ENCODE data around the gene OR52L1.

DNA sequence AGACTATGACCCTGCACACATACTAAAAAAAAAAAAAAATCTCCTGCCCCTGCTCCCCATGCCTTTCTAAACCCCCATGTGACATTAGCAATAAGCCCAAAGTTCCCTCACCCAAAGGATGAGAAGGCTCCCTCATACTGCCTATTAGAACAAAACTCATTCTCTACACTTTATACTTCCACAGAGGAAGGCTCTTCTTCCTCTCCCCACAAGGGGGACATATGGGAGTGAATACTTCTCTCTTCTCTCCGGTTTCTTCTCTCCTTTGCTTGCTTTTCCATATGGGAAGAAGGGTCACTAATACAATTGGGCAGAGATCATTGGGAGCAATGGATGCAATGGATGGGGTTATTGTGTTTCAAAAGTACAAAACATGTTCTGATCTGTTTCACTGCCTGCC lies 3.3 kb downstream of the OR52L1 start:
- TF ChIP-seq, protein P1, sequence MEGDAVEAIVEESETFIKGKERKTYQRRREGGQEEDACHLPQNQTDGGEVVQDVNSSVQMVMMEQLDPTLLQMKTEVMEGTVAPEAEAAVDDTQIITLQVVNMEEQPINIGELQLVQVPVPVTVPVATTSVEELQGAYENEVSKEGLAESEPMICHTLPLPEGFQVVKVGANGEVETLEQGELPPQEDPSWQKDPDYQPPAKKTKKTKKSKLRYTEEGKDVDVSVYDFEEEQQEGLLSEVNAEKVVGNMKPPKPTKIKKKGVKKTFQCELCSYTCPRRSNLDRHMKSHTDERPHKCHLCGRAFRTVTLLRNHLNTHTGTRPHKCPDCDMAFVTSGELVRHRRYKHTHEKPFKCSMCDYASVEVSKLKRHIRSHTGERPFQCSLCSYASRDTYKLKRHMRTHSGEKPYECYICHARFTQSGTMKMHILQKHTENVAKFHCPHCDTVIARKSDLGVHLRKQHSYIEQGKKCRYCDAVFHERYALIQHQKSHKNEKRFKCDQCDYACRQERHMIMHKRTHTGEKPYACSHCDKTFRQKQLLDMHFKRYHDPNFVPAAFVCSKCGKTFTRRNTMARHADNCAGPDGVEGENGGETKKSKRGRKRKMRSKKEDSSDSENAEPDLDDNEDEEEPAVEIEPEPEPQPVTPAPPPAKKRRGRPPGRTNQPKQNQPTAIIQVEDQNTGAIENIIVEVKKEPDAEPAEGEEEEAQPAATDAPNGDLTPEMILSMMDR (conservative IDR thresholded peaks at IDR 0.05; ENCODE audit: low read depth, low read length) = no peak; the same call in 1 of the 2 replicates
- TF ChIP-seq EZH2phosphoT487 (IDR thresholded peaks at IDR 0.05; ENCODE audit: borderline replicate concordance, low read length) = no peak
- TF ChIP-seq EZH2 (IDR thresholded peaks at IDR 0.05; ENCODE audit: low read length, unreplicated experiment) = no peak
